ENCODE results near the gene MYRFL.

DNA sequence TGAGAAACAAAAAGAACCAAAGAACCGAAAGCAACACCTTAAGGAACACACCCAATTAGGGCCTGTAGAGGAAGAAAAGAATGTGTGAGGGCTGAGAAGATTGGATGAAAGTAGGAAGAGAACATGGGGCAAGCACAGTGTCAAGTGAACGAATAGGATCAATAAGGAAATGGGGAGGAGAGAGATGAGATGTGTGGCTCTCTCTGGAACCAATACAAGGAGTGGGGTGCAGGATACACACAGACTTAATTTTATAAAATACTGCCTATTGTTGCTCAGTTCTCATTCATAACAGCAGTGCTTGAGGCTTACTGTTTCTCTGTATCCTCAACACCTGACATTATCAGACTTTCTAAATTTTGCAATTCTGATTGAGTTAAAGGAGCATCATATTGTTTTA is 93.3 kb downstream of the MYRFL start:
- no peak for TF ChIP-seq POLR2A (IDR thresholded peaks at IDR 0.05; ENCODE audit: low read depth, low read length)
- no peak for TF ChIP-seq POU2F2 (IDR thresholded peaks at IDR 0.05; ENCODE audit: low read depth, low read length)
- no peak for TF ChIP-seq TAF1 (IDR thresholded peaks at IDR 0.05; ENCODE audit: low read depth, low read length)
- TF ChIP-seq POLR2AphosphoS5 (IDR thresholded peaks at IDR 0.05; ENCODE audit: low read depth, low read length) = no peak

Measured in GM12891 (cell line).